ENCODE results near the gene KLK3. TPM values are rescaled to one million over a fixed set of nuclear protein-coding genes. Genes with fewer than 3 reads are reported as not detected.

KLK3 gene
- total RNA-seq, 1 experiment from 2014 or later, result not detected

DNA sequence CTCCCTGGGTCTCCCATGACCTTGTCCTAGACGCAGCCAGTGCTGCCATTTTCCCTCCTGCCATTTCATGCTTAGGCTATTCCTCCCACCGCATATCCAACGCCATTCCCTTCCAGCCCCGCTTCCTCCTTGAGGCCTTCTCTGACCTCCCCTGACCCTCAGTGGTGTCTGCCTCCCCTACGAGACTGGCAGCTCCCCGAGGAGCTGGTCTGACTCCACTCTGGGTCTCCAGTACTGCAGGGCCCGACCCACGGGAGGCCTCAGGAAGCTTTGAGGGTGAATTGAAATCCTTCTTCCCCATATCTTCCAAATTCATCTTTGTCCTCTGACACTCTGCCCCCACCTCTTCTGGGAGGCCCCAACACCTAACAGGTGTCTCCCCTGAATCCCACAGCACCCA is 22.0 kb upstream of the KLK3 start:
- intact Hi-C loops (cut with micrococcal nuclease), result no loop called here
- CTCF ChIA-PET, result no interaction called here
- H3K27me3 Mint-ChIP-seq (ENCODE audit: insufficient read depth, unreplicated experiment), result peaks cover 16% of the 10 kb centered on the region
- POLR2A ChIA-PET, result interaction anchor here (0.7 kb wide), 1 partner anchor 9 kb away, joined by 3 read pairs; no protein-coding TSS in a partner anchor
- TF ChIP-seq, protein P1, sequence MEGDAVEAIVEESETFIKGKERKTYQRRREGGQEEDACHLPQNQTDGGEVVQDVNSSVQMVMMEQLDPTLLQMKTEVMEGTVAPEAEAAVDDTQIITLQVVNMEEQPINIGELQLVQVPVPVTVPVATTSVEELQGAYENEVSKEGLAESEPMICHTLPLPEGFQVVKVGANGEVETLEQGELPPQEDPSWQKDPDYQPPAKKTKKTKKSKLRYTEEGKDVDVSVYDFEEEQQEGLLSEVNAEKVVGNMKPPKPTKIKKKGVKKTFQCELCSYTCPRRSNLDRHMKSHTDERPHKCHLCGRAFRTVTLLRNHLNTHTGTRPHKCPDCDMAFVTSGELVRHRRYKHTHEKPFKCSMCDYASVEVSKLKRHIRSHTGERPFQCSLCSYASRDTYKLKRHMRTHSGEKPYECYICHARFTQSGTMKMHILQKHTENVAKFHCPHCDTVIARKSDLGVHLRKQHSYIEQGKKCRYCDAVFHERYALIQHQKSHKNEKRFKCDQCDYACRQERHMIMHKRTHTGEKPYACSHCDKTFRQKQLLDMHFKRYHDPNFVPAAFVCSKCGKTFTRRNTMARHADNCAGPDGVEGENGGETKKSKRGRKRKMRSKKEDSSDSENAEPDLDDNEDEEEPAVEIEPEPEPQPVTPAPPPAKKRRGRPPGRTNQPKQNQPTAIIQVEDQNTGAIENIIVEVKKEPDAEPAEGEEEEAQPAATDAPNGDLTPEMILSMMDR (IDR thresholded peaks at IDR 0.05; ENCODE audit: unreplicated experiment), result no peak
- peaks cover 8% of the 10 kb centered on the region for H3K9me3 Mint-ChIP-seq (ENCODE audit: unreplicated experiment)
- H3K36me3 Mint-ChIP-seq (ENCODE audit: insufficient read depth, unreplicated experiment), result peaks cover 4% of the 10 kb centered on the region
- BruUV-seq (replicated peaks), result no TSS peak
- DNase-seq (ENCODE audit: unreplicated experiment), result no peak
- H3K4me3 Mint-ChIP-seq (ENCODE audit: unreplicated experiment), result no peak overlapping the region
- no peaks in the 10 kb centered on the region for H3K4me1 Mint-ChIP-seq (ENCODE audit: insufficient read depth, unreplicated experiment)
- H3K27ac Mint-ChIP-seq (ENCODE audit: low read depth, unreplicated experiment), result no peak overlapping the region

DNA sequence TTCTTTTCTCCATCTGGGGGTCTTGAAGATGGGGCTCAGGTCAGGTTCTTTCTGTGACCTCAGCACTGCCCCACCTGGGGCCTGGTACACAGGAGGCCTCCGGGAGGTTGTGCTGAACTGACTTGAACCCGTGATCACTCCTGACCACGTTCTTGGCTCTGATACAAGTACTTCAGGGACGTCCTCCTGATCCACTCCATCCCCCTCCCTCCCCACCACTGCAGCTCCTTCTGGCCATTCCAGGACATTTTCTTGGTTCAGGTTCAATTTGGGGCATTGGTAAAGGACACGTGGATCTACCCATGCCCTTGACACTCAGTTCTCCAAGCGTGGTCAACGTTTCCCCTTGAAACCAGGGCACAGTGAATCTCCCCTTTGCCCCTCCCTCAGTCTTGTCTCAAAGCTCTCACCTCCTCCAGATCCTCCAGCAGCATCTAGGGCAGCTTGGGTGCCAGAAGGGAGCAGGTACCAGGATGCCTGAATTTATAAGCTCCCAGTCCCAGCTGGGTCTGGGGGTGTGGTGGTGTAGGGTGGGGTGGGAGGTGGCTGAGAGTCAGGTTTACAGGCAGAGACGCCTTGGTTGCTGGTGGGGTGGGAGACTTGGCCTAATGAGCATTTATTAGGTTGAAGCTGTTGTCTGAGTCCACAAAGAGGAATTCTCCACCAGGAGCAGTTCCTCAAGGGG is 21.5 kb upstream of the KLK3 start, which contains the start of gene KLK15:
Gene KLK15, minus strand, starts transcription at position 458 of the 685 bp plus-strand sequence. CDS start 2,082 bp downstream, outside the sequence.
- ChIA-PET CTCF (interaction anchor here (0.6 kb wide), 1 partner anchor 10 kb away, joined by 5 read pairs; no protein-coding TSS in a partner anchor), POLR2A (interaction anchor here (0.7 kb wide), 1 partner anchor 9 kb away, joined by 3 read pairs; no protein-coding TSS in a partner anchor)
- Mint-ChIP-seq H3K4me3 (ENCODE audit: unreplicated experiment) (no peak within 1 kb of the TSS), H3K27ac (ENCODE audit: low read depth, unreplicated experiment) (no peak within 1 kb of the TSS), H3K36me3 (ENCODE audit: insufficient read depth, unreplicated experiment) (peaks cover 4% of the 10 kb centered on the region), H3K9me3 (ENCODE audit: unreplicated experiment) (peaks cover 8% of the 10 kb centered on the region), H3K27me3 (ENCODE audit: insufficient read depth, unreplicated experiment) (peaks cover 11% of the 10 kb centered on the region), H3K4me1 (ENCODE audit: insufficient read depth, unreplicated experiment) (no peaks in the 10 kb centered on the region)
- intact Hi-C loops (cut with micrococcal nuclease), result no loop called here
- TF ChIP-seq, protein P1 (IDR thresholded peaks at IDR 0.05; ENCODE audit: unreplicated experiment), result no peak
- DNase-seq (ENCODE audit: unreplicated experiment), result no peak
- BruUV-seq (replicated peaks), result no TSS peak

DNA sequence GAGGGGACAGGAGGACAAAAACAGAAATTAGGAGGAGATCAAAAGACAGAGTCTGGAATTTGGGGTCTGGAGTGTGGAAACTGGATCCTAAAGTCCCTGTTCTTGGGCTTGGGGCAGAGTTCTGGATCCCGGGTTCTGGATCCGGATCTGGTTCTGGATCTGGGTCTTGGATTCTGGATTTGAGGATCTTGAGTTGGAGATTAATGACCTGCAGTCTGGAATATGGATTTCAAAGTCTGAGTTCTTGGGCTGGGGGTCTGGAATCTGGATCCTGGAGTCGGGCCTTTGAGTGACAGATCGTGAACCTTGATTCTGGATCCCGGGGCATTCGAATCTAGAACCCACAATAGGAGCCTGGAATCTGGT is 20.9 kb upstream of the KLK3 start:
- Mint-ChIP-seq H3K36me3 (ENCODE audit: insufficient read depth, unreplicated experiment) (peaks cover 4% of the 10 kb centered on the region), H3K9me3 (ENCODE audit: unreplicated experiment) (peaks cover 8% of the 10 kb centered on the region), H3K27ac (ENCODE audit: low read depth, unreplicated experiment) (no peak overlapping the region), H3K4me1 (ENCODE audit: insufficient read depth, unreplicated experiment) (no peaks in the 10 kb centered on the region), H3K4me3 (ENCODE audit: unreplicated experiment) (no peak overlapping the region), H3K27me3 (ENCODE audit: insufficient read depth, unreplicated experiment) (peaks cover 11% of the 10 kb centered on the region)
- ChIA-PET CTCF (interaction anchor here (0.6 to 1.0 kb wide), 2 partner anchors 9 to 88 kb away, joined by 5 read pairs; no protein-coding TSS in a partner anchor), POLR2A (no interaction called here)
- DNase-seq (ENCODE audit: unreplicated experiment), result no peak
- intact Hi-C loops (cut with micrococcal nuclease), result no loop called here
- TF ChIP-seq, protein P1 (IDR thresholded peaks at IDR 0.05; ENCODE audit: unreplicated experiment), result no peak
- no TSS peak for BruUV-seq (replicated peaks)

DNA sequence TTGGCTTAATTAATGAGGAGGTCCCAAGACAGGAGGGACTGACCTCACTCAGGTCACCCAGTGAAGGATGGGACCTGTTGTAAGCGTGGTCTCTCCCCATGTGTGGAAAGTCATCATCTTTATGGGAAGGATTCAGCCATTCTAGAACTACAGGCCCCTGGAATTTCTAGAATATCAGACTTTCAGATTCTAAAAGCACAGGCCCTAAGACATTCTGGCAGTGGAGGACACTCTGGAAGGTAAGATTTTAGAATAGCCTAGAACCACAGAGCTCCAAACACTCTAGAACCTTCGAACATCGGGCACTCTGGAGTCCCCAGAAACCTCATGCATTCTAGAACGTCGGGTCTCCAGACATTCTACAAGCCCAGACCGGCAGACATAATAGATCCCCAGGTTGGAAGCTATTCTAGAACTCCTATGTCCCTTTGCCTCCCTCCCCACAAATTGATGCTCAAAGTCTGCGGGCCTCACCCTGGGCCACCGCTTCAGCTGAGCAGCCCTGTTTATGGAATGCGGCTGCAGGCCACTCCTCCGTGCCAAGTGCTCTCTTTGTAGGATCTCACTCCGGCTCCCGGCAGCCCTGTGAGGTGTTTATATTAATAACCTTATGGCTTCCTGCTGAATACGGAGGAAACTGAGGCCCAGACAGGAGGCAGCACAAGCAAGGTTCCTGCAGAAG is 19.5 kb upstream of the KLK3 start:
- DNase-seq (ENCODE audit: unreplicated experiment), result peak; percentile 15
- CTCF ChIA-PET, result interaction anchor here (0.5 to 1.0 kb wide), 3 partner anchors 15 to 493 kb away, joined by 3 to 5 read pairs (median 3); no protein-coding TSS in a partner anchor
- POLR2A ChIA-PET, result interaction anchor here (1.0 kb wide), 1 partner anchor 32 kb away, joined by 3 read pairs; no protein-coding TSS in a partner anchor

More for the DNA sequence above, 19.5 kb upstream of the KLK3 start:
- TF ChIP-seq, protein P1 (IDR thresholded peaks at IDR 0.05; ENCODE audit: unreplicated experiment), result no peak
- Mint-ChIP-seq H3K27me3 (ENCODE audit: insufficient read depth, unreplicated experiment) (peaks cover 11% of the 10 kb centered on the region), H3K27ac (ENCODE audit: low read depth, unreplicated experiment) (no peak overlapping the region), H3K36me3 (ENCODE audit: insufficient read depth, unreplicated experiment) (peaks cover under 1% of the 10 kb centered on the region), H3K9me3 (ENCODE audit: unreplicated experiment) (peaks cover 8% of the 10 kb centered on the region), H3K4me3 (ENCODE audit: unreplicated experiment) (peak overlapping the region; percentile 76), H3K4me1 (ENCODE audit: insufficient read depth, unreplicated experiment) (no peaks in the 10 kb centered on the region)
- no TSS peak for BruUV-seq (replicated peaks)
- intact Hi-C loops (cut with micrococcal nuclease), result no loop called here
